COLO668 (cell line): ENCODE results near the gene NUDT17.
A peak's percentile ranks its signal among the peaks of the same experiment; 100 is the strongest.
"Not testable (repeated sequence)": the region's sequence is repeated elsewhere in the genome, so short reads cannot be mapped to it uniquely, and the experiment has no call there.

ENCODE experiments used
- DNase-seq: peaks from one replicate; lab custom pipeline; 2025; ENCODE audit not compliant: unreplicated experiment; lab: John Stamatoyannopoulos, UW

The NUDT17 gene

DNA sequence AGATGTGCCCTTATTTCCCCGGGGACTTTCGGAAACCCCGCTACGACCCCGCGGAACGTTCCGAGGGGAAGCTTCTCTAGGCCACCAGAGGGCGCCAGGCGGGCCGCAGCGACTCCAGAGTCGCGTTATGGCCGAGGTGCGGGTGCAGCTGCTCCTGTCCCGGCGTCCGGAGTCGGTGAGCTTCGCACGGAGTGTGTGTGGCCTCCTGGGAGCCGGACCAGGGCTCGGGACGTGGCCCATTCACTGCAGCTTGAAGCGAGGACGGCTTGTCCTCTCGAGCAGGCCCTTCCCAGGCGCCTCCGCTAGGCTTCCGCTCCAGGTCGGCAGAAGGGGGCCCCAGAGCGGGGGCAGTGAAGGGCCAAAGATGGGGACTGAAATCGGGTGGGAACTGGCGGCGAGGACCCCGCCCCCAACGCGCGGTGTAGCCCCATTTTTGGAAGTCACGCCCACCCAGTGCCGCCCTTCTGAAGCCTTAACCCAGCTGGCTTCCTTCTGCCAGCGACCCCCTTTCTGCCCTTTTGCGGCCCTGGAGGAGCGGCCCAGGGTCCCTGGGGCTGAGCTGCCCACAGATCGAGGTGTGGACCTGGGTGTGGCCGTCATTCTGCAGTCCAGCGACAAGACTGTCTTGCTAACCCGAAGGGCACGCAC is at the start of gene NUDT17:
TSS of gene NUDT17 (plus strand) at position 117 of the 648 bp plus-strand sequence. CDS start at position 128, 11 bp downstream.
- peak; percentile 89 for DNase-seq

DNA sequence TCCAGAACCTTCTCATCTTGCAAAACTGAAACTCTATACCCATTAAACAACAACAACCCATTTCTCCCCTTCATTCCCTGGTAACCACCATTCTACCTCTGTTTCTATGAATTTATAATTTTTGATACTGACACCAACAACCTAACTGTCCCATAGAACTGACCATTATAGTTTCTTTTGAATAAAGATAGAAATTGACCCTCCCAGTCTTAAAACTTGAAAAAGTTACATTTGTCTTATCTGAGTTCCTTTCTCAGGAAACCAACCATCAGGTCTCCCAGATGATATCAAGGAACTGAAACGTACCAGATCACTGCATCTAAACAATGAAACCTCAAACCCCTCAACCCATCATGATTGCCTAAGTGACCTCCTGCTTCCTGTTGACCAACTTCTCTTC is 48.7 kb upstream of the NUDT17 start:
- DNase-seq: no peak

- no peak for DNase-seq
Observed at GRCh38 chr1:145799806-145800205, 45.6 kb upstream of the NUDT17 start.

- no peak for DNase-seq
Observed at GRCh38 chr1:145804235-145805045, 41.0 kb upstream of the NUDT17 start.

DNA sequence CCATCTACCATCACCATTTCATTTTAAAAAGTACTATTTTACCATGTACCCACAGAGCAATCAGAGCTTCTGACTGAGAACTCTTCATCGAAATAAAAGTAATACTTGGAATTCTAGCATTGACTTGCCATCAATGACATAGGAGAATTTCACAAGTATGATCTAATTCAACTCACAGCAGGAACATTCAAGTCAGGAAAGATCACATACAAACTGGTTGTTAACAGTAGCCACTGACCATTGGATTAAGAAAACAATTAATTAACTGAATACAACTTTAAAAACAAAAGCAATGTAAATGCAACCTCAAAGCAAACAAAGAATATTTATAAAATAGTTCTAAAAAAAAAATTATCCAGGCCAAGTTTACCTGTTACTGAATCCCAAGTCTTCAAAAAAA is 40.4 kb upstream of the NUDT17 start:
- no peak for DNase-seq

GRCh38 chr1:145806408-145806807 is 39.0 kb upstream of the NUDT17 start:
- DNase-seq: no peak

DNA sequence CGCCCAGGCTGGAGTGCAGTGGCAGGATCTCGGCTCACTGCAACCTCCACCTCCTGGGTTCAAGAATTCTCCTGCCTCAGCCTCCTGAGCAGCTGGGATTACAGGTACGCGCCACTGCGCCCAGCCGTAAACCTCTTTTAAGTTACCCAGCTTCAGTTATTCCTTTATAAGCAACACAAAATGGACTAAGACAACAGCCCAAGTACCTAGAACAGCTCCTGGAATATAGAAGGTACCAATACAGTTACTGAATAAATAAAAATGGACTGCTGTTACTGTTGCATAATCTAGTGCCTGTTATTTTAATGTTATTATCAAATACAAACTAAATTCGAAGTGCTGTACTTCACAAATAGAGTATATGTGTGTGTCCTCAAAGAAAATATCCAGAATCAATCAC is 38.6 kb upstream of the NUDT17 start:
- no peak for DNase-seq

DNA sequence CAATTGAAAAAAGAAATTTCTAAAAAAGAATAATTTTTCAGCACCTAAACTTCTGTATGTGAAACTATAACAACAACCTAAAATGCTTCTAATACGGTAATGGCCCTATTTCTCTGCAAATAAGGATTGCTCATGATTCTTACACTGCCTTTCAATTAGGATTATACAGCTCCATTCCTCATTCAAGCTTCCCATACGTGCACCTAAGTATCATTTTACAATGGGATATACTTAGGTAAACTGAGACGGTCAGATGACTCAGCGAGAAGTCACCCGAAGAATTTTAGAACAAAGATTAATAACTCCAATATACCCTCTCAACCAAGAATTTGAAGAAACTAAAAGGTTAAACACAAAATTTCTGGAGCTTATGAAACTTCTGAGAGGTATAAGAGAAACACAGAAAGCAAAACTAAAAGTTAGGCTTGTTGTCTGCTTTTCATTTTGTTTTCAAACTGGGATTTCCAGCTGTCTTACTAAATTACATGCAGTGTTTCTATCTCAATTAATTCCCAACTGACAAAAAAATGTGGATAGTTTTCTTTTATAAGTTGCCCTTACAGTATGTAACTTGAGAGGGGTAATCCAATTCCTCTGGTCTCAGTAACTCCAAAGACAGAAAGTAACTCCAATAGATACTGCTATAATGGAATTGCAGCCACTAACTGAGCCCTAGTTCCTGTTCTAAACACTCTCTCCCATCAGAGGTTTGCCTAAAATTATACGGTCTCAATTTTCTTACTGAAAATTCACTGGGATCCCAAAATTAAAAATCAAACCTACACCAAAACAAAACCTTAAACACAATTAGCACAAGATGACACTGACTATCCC is 32.2 kb upstream of the NUDT17 start:
- DNase-seq: not testable (repeated sequence)

GRCh38 chr1:145818095-145818494 is 27.3 kb upstream of the NUDT17 start:
- not testable (repeated sequence) for DNase-seq

- not testable (repeated sequence) for DNase-seq
Observed at GRCh38 chr1:145822779-145823331, 22.6 kb upstream of the NUDT17 start.

DNA sequence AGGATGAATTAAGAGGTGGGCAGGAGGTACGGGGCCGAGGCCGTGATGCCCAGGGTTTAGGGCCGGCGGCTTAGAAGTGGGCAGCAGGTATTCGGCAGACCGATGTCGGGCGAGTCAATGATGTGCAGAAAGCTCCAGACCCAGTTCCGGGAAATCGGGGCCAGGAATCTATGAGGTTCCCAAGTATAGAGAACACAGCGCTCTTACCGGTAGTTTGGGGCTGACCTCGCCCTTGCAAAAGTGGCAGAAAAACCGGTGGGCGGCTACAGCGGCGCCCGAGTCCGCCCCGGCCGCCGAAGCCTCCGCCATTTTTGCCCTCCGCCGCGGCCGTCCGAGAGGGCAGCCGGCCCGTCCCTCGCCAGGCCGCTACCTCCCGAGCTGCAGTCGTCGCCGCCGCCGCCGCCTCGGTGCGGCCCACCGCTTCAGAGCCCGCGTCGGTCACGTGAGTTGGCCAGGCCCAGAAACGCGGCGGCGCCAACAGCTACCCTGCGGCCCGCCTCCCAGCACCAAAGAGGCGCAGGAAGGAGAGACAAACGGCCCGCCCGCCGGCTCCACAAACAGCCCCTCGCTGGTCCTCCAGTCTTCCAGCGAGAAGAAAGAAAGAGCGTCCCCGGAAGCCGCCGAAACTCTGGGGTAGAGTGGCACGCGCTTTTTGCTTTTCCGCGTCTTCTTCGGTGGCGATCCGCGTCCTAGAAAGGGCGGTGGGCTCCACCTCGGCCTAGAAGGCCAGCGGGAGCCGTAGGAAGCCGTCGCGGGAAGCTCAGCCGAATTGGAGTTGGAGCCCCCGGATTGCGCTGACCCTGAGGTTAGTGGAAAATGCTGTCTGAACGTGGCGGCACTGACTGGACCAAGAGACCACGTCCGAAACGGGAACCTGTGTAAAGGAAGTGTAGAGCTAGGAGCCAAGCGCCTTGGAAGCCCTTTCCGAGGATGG is 21.6 kb upstream of the NUDT17 start, which contains the start of the genes POLR3C and RNF115:
TSS of gene POLR3C (plus strand) at position 636 of the 934 bp plus-strand sequence. CDS start 1,577 bp downstream, outside the sequence.
TSS of gene RNF115 (minus strand) at position 531 of the 934 bp plus-strand sequence. CDS start at position 309, 222 bp downstream.
- DNase-seq: peak; percentile 95

GRCh38 chr1:145824499-145824842 is 21.0 kb upstream of the NUDT17 start:
- DNase-seq: no peak

- no peak for DNase-seq
Observed at GRCh38 chr1:145826030-145826429, 19.4 kb upstream of the NUDT17 start.

- no peak for DNase-seq
Observed at GRCh38 chr1:145827966-145828365, 17.5 kb upstream of the NUDT17 start.

- DNase-seq: no peak
Observed at GRCh38 chr1:145828367-145829026, 16.9 kb upstream of the NUDT17 start.

DNA sequence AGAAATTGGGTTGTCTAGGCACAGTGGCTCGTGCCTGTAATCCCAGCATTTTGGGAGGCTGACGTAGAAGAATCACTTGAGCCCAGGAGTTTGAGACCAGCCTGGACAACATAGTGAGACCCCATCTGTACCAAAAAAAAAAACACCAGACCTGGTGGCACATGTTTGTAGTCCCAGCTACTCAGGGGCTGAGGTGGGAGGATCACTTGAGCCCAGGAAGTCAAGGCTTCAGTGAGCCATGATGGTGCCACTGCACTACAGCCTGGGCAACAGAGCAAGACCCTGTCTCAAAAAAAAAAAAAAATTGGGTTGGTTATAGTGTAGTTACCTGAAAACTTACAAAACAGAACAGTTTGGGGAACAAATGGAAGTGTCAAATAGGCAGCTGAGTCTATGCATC is 14.6 kb upstream of the NUDT17 start:
- DNase-seq: not testable (repeated sequence)

DNA sequence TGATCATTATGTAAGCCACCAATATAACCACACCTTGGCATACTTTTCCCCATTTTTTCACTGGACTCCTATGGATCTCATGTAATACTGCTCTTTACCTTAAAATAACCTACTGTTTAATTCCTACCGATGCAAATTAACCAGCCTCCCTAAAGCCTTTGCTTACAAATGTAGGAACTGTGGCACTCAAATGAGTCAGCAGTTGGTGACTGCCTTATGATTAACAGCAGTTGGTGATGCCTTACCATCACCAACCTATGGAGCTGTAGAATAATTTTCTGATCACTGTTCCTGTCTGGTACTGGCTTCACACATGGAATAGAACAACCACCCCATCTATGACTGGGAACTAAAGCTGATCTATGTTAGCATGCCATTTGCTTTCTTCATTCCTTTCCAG is 7.8 kb upstream of the NUDT17 start:
- no peak for DNase-seq

DNA sequence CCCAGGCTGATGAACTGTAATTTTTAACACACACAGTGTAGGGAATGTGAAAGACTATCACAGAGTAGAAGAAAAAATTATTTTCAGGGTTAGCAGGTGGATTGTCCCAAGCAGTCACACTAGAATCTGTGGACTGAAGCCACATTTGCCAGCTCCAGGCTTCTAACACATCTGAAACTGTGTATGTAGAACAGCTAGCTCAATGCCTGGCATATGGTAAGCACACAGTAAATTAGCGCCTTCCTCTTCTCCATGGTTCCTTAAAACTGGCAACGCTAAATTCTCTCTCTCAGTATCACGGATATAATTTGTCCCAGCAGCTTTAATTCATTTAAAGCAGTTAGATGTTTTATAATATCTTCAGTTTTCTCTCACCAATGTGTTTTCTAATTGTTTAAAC is 2.4 kb upstream of the NUDT17 start:
- no peak for DNase-seq

DNA sequence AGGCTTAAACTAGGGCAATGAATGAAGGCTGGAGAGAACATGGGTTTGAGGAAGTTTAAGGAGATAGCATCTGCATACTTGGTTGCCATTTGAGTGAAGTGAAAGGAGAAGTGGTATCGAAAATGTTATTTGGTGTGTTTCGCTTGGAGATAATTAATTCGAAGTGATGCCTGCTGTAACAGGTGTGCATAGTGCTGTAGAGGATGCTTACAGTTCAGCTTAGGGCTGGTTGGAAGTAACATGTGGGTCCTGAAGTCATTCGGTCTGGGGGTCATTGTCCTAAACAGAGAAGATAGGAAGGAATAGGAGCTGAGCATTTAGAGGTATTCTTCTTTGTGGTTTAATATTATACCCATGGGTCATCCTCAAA is 301 bp upstream of the NUDT17 start:
- no peak for DNase-seq
